Astrocyte (in vitro differentiated cells and primary cell): ENCODE data around the gene EXOSC5. TPM values are rescaled to one million over a fixed set of nuclear protein-coding genes. Genes with fewer than 3 reads are reported as not detected.

Experiments
- DNase-seq: peaks from one replicate; pipeline ENCODE4 v3.0.0-alpha.2; 2010; ENCODE audit warnings: low read depth
- FAIRE-seq: peaks from 2 replicates; lab custom pipeline; 2011; peaks lifted over from hg19 to GRCh38; lab: Jason Lieb, UNC
- H2AFZ ChIP-seq: 2 replicates; pipeline ENCODE4 v1.6.0; 2012; ENCODE audit warnings: low read depth, low read length, inconsistent platforms
- H3K27ac ChIP-seq: 2 replicates; pipeline ENCODE4 v1.5.1; 2011; ENCODE audit warnings: low read depth, low read length, inconsistent platforms
- H3K27me3 ChIP-seq: 2 replicates; pipeline ENCODE4 v1.6.0; 2011; ENCODE audit warnings: low read length, inconsistent platforms; ENCODE audit not compliant: insufficient read depth
- H3K36me3 ChIP-seq: 2 replicates; pipeline ENCODE4 v1.5.1; 2011; ENCODE audit warnings: low read length, inconsistent platforms; ENCODE audit not compliant: insufficient read depth
- H3K4me1 ChIP-seq: 2 replicates; pipeline ENCODE4 v1.5.1; 2011; ENCODE audit warnings: low read length, inconsistent platforms; ENCODE audit not compliant: insufficient read depth
- H3K4me2 ChIP-seq: 2 replicates; pipeline ENCODE4 v1.6.0; 2012; ENCODE audit warnings: low read length, inconsistent platforms
- H3K4me3 ChIP-seq: 2 replicates; pipeline ENCODE4 v1.5.1; 2011; ENCODE audit warnings: low read depth, mild to moderate bottlenecking, low read length, inconsistent platforms; ENCODE audit not compliant: insufficient read depth
- H3K79me2 ChIP-seq: 2 replicates; pipeline ENCODE4 v1.6.0; 2012; ENCODE audit warnings: mild to moderate bottlenecking, low read length, inconsistent platforms; ENCODE audit not compliant: insufficient read depth
- H3K9ac ChIP-seq: 2 replicates; pipeline ENCODE4 v1.6.0; 2012; ENCODE audit warnings: mild to moderate bottlenecking, low read length, inconsistent platforms
- H3K9me3 ChIP-seq: 2 replicates; pipeline ENCODE4 v1.5.1; 2012; ENCODE audit warnings: low read depth, mild to moderate bottlenecking, low read length, inconsistent platforms; ENCODE audit not compliant: insufficient read depth
- H4K20me1 ChIP-seq: 2 replicates; pipeline ENCODE4 v1.6.0; 2012; ENCODE audit warnings: low read length, inconsistent platforms; ENCODE audit not compliant: insufficient read depth
- H3K27ac Mint-ChIP-seq: one replicate; pipeline ENCODE4 v1.8.0; 2021; ENCODE audit warnings: mild to moderate bottlenecking, mixed read lengths; ENCODE audit not compliant: unreplicated experiment
- H3K27me3 Mint-ChIP-seq: one replicate; pipeline ENCODE4 v1.8.0; 2021; ENCODE audit warnings: low read depth, mixed read lengths; ENCODE audit not compliant: unreplicated experiment
- H3K36me3 Mint-ChIP-seq: one replicate; pipeline ENCODE4 v1.8.0; 2021; ENCODE audit warnings: low read depth, mixed read lengths; ENCODE audit not compliant: unreplicated experiment
- H3K4me1 Mint-ChIP-seq: one replicate; pipeline ENCODE4 v1.8.0; 2021; ENCODE audit warnings: low read depth, mixed read lengths; ENCODE audit not compliant: unreplicated experiment
- H3K4me3 Mint-ChIP-seq: one replicate; pipeline ENCODE4 v1.8.0; 2021; ENCODE audit warnings: mild to moderate bottlenecking, moderate library complexity, mixed read lengths; ENCODE audit not compliant: unreplicated experiment
- H3K9me3 Mint-ChIP-seq: one replicate; pipeline ENCODE4 v1.8.0; 2021; ENCODE audit warnings: mild to moderate bottlenecking, mixed read lengths; ENCODE audit not compliant: unreplicated experiment
- EZH2 ChIP-seq: IDR thresholded peaks from 2 replicates; pipeline ENCODE4 v1.6.1; 2012; ENCODE audit warnings: mild to moderate bottlenecking, low read length, inconsistent platforms; ENCODE audit not compliant: insufficient read depth
- total RNA-seq: library from RNA; stranded (reverse); gene quantifications from 2 replicates; pipeline ENCODE4 v1.2.1, GENCODE V29; 2021
- TF ChIP-seq, protein P1 (sequence below): IDR thresholded peaks from 2 replicates; pipeline ENCODE4 v1.5.1; 2011; ENCODE audit warnings: low read depth, mild to moderate bottlenecking, inconsistent platforms, low read length, moderate library complexity; ENCODE audit not compliant: insufficient read depth

Gene EXOSC5
- total RNA-seq, 1 donor from 2014 or later, result 18.3 TPM

DNA sequence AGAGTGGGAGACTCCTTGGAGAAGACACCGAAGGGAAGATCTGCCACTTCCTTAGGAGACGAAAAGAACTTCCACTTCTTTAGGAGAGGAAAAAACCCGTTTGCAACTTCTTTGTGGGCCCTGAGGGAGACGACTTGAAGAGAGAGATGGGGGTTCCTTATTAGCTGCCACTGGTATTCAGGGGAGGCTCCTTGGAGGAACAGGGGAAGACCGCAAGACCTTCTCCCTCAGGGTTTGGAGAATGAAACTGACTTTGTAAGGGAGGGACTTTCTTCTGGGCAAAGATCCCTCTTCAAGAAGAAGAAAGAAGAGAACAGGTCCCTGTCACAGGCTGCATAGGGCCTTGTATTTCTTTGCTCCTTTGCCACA lies 875 bp upstream of the EXOSC5 start:
- Mint-ChIP-seq H3K27ac (peak overlapping the region; percentile 100), H3K36me3 (peaks cover 4% of the 10 kb centered on the region), H3K4me1 (peaks cover 14% of the 10 kb centered on the region), H3K9me3 (no peaks in the 10 kb centered on the region), H3K27me3 (no peaks in the 10 kb centered on the region), H3K4me3 (peak overlapping the region; percentile 96)
- no peak for TF ChIP-seq EZH2
- TF ChIP-seq, protein P1, sequence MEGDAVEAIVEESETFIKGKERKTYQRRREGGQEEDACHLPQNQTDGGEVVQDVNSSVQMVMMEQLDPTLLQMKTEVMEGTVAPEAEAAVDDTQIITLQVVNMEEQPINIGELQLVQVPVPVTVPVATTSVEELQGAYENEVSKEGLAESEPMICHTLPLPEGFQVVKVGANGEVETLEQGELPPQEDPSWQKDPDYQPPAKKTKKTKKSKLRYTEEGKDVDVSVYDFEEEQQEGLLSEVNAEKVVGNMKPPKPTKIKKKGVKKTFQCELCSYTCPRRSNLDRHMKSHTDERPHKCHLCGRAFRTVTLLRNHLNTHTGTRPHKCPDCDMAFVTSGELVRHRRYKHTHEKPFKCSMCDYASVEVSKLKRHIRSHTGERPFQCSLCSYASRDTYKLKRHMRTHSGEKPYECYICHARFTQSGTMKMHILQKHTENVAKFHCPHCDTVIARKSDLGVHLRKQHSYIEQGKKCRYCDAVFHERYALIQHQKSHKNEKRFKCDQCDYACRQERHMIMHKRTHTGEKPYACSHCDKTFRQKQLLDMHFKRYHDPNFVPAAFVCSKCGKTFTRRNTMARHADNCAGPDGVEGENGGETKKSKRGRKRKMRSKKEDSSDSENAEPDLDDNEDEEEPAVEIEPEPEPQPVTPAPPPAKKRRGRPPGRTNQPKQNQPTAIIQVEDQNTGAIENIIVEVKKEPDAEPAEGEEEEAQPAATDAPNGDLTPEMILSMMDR, result no peak
- H3K9me3 ChIP-seq, result no peaks in the 10 kb centered on the region
- FAIRE-seq (no peak), DNase-seq (no peak)
- peaks cover 19% of the 10 kb centered on the region for H3K79me2 ChIP-seq
- peaks cover 15% of the 10 kb centered on the region for H3K4me1 ChIP-seq
- no peaks in the 10 kb centered on the region for H3K27me3 ChIP-seq
- peak overlapping the region; percentile 98 for H3K4me3 ChIP-seq
- peak overlapping the region; percentile 99 for H3K9ac ChIP-seq
- H4K20me1 ChIP-seq, result peaks cover 2% of the 10 kb centered on the region
- H3K4me2 ChIP-seq, result peak overlapping the region; percentile 97
- peak overlapping the region; percentile 99 for H3K27ac ChIP-seq
- H3K36me3 ChIP-seq, result no peaks in the 10 kb centered on the region
- H2AFZ ChIP-seq, result peak overlapping the region; percentile 77

DNA sequence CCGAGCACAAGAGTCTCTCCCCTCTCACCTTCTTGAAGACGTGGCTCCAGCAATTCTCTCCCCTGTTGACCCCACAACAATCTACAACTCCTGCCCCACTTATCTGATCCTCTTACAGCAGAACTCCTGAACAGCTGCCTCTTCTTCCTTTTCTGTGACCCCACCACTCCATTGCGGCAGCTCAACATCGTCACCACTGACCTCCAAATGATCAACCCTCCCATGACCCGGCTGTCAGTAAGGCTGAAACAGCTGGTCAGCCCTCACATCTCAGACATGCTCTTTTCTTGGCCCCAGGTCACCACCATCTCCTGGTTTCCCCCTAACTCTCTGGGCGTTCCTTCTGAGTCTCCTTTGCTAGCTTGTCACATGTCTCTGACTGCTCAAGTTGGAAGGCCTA lies 1.8 kb downstream of the EXOSC5 start:
- no peaks in the 10 kb centered on the region for H4K20me1 ChIP-seq
- FAIRE-seq (no peak), DNase-seq (no peak)
- Mint-ChIP-seq H3K9me3 (no peaks in the 10 kb centered on the region), H3K27ac (no peak overlapping the region), H3K36me3 (peaks cover 8% of the 10 kb centered on the region), H3K27me3 (no peaks in the 10 kb centered on the region), H3K4me1 (peaks cover 14% of the 10 kb centered on the region), H3K4me3 (peak overlapping the region; percentile 56)
- H2AFZ ChIP-seq, result no peak overlapping the region
- H3K9ac ChIP-seq, result no peak overlapping the region
- TF ChIP-seq EZH2, result no peak
- TF ChIP-seq, protein P1, result no peak
- peaks cover 19% of the 10 kb centered on the region for H3K79me2 ChIP-seq
- no peak overlapping the region for H3K27ac ChIP-seq
- no peaks in the 10 kb centered on the region for H3K27me3 ChIP-seq
- peaks cover 15% of the 10 kb centered on the region for H3K4me1 ChIP-seq
- H3K36me3 ChIP-seq, result peaks cover under 1% of the 10 kb centered on the region
- H3K4me2 ChIP-seq, result no peak overlapping the region
- no peaks in the 10 kb centered on the region for H3K9me3 ChIP-seq
- no peak overlapping the region for H3K4me3 ChIP-seq

DNA sequence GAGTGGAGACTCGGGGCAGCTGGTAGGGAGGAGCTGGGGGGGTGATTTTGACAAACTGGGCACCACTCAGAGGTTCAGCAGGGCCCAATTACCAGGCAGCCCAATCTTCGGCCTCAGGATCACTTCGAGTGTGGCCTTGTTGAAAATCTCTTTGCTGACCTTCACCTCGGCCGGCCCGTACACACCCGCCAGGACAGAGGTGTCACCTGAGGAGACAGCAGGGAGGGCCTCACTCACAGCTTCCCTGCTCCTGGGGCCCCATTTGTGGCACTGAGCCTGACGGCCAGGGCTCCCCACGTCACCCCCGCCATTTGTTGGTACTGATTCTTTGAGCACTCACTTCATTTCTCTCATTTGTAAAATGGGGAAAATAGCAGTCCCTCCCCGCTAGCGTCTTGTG lies 4.4 kb downstream of the EXOSC5 start:
- peaks cover 11% of the 10 kb centered on the region for H3K36me3 Mint-ChIP-seq
- peaks cover 8% of the 10 kb centered on the region for H3K36me3 ChIP-seq
- peaks cover 5% of the 10 kb centered on the region for H3K4me1 ChIP-seq
- no peak overlapping the region for H2AFZ ChIP-seq
- H3K27me3 Mint-ChIP-seq, result no peaks in the 10 kb centered on the region
- TF ChIP-seq EZH2, result no peak
- TF ChIP-seq, protein P1, result no peak
- H3K9me3 ChIP-seq, result no peaks in the 10 kb centered on the region
- H3K79me2 ChIP-seq, result peaks cover 4% of the 10 kb centered on the region
- H3K27ac Mint-ChIP-seq, result no peak overlapping the region
- H3K4me2 ChIP-seq, result no peak overlapping the region
- no peak overlapping the region for H3K27ac ChIP-seq
- no peaks in the 10 kb centered on the region for H3K9me3 Mint-ChIP-seq
- FAIRE-seq, result no peak
- no peak overlapping the region for H3K4me3 Mint-ChIP-seq
- H3K9ac ChIP-seq, result no peak overlapping the region
- H4K20me1 ChIP-seq, result no peaks in the 10 kb centered on the region
- no peaks in the 10 kb centered on the region for H3K27me3 ChIP-seq
- DNase-seq, result no peak
- H3K4me1 Mint-ChIP-seq, result peaks cover 10% of the 10 kb centered on the region
- H3K4me3 ChIP-seq, result no peak overlapping the region
